GM12874 (cell line): ENCODE results near the gene GFRA1.

Source experiments
- CTCF ChIP-seq: IDR thresholded peaks from 2 replicates; pipeline ENCODE4 v1.5.1; 2011; ENCODE audit warnings: low read depth, mild to moderate bottlenecking, control low read depth, low read length, moderate library complexity; ENCODE audit not compliant: insufficient read depth

The GFRA1 gene

DNA sequence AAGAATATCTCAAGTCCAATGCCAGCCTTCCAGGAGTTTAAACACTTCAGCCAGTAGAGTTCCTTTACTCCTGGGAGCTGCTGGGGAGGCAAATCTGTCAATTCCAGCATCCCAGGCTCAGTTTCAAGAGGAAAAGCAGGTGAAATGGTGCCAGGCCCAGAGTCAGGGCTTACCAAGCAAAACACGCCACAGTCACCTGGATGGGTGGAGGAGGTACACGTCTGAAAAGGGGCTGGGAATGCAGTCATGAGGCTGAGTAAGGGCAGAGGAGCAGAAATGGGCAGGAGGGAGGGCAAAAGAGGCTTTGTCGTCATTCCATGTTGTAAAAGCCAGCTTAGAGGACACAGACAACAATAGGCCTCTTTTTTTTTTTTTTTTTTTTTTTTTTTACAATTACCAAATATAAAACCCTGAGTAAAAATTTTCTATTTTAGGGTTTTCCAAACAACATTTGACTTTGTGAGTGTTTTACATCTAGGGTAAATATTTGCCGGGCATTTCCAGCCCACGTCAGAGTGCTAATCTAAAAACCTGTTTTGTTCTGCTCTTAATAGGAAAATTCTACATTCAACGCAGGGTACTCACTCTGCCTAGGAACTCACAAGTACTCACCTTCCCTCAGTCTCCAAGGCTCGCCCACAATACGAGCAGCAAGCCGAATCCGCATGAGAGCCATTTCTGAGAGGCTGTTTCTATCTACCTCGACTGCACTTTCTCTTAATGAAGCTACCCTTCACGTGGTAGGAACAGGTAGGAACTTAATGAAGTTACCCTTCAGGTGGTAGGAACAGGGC lies 21.2 kb downstream of the GFRA1 start:
- no peak for TF ChIP-seq CTCF

DNA sequence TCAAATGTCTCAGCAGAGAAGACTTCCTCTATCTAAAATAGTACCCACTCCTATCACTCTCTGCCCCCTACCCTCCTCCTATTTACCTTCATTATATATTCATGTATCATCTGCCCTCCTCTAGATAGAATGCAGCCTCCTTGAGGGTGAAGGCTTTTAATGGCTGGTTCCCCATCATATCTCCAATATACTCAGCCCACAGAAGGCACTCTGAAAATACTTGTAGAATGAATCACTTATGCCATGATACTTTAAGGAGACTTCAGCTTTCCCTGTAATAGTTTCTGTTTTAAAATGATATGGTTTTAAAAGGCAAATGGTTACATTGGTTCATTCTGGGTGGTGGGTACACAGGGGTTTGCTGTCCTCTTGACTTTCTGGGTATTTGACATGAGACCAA lies 25.3 kb downstream of the GFRA1 start:
- TF ChIP-seq CTCF, result no peak

- TF ChIP-seq CTCF, result no peak
Measured at GRCh38 chr10:116246263-116246662, 26.7 kb downstream of the GFRA1 start.

DNA sequence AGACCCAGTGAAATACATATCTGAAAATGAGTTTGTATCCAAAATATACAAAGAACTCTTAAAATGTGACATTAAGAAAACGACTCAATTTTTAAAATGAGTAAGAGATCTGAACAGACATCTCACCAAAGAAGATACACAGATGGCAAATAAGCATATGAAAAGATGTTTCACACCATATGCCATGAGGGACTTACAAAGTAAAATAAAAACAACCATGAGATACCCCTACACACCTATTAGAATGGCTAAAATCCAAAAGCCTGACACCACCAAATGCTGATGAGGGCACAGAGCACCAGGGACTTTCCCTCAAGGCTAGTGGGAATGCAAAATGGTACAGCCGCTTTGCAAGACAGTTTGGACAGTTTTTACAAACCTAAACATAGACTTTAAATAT lies 27.9 kb downstream of the GFRA1 start:
- no peak for TF ChIP-seq CTCF

DNA sequence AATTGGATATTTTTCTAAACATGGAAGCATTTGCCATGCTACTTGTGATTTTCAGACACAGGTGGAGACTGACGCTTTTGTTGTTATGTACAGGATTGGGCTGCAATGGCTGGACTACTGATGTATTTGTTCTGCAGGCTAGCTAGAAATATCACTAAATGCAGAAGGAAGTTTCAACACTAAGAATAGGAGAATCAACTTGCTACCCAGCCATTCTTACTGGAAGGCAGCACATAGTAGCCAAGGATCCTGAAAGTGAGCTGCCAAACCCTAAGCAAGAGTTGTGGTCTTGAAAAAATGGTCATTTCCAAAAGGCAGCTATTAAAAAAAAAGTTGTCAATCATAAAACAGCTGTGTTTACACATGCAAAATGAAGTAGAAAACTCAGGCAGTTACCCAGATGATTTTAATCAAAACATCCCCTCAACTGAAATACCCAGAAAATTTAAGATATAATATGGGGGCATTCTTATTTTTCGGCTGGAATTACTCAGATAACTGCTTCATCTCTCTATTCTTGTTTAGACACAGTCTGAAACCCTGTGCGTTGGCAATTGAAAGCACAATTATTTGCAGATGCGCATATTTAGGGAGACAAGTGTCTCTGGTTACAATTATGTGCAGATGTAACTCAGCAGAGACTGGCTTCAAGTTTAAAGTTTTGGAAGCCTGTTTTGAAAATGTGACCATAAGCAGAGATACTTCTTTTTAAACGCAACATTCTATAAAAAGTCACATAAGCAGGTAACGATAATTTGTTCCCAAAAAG lies 31.2 kb downstream of the GFRA1 start:
- no peak for TF ChIP-seq CTCF

GRCh38 chr10:116241085-116241484 lies 31.9 kb downstream of the GFRA1 start:
- TF ChIP-seq CTCF, result no peak

DNA sequence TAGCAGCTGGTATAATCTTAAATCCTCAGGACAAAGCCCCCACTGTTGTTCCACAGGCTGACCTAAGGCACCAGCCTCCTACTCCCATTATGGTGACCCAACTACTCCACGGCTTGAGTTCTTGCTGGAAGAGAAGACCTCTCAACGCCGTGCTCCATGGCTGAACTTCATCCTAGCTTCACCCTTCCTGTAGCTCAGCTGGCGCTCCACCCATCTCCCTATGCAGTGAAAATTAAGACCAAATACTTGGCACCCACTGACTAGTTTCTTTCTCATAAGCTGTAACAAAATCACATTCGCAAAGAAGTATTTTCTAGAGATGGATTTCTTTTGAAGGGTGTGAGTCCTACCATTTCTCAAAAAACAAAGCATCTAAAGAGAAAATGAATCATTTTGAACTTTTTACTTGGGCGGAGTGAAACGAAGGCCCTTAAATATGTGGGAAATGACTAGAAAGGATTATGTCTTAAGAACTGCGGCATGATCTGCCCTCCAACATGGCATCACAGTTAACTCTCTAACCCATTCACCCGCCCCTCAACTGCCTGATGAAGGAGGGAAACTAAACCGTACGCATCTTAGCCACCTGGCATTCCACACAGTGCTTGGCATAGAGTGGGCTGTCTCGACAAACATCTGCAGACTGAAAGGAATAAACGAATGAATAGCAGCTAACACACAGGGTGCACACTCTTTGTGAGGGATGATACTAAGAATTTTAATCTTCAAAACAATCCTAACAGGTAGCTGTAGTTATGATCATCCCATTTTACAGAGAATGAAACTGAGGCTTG lies 32.7 kb downstream of the GFRA1 start:
- TF ChIP-seq CTCF, result no peak
